ENCODE data around the gene GABRG3. TPM values are rescaled to one million over a fixed set of nuclear protein-coding genes. Genes with fewer than 3 reads are reported as not detected.
"Not testable (repeated sequence)": the region's sequence is repeated elsewhere in the genome, so short reads cannot be mapped to it uniquely, and the experiment has no call there.

Gene GABRG3
- total RNA-seq, 2 experiments from 2014 or later, result not detected

- Mint-ChIP-seq H3K4me3 (no peak overlapping the region), H3K36me3 (ENCODE audit: low read depth) (no peaks in the 10 kb centered on the region), H3K4me1 (ENCODE audit: low read depth) (no peaks in the 10 kb centered on the region), H3K27me3 (no peaks in the 10 kb centered on the region), H3K27ac (no peak overlapping the region), H3K9me3 (no peaks in the 10 kb centered on the region)
- intact Hi-C loops (cut with micrococcal nuclease), result no loop called here
- DNase-seq, result no peak
- no peak for TF ChIP-seq CTCF (IDR thresholded peaks at IDR 0.05)
- no peak for ATAC-seq
- ChIA-PET POLR2A (no interaction called here), CTCF (no interaction called here)
Measured at GRCh38 chr15:26981492-26981891, 10.5 kb downstream of the GABRG3 start.

GRCh38 chr15:26983822-26984221 is 12.8 kb downstream of the GABRG3 start:
- Mint-ChIP-seq H3K4me1 (ENCODE audit: low read depth) (no peaks in the 10 kb centered on the region), H3K27me3 (no peaks in the 10 kb centered on the region), H3K27ac (no peak overlapping the region), H3K36me3 (ENCODE audit: low read depth) (no peaks in the 10 kb centered on the region), H3K4me3 (no peak overlapping the region), H3K9me3 (no peaks in the 10 kb centered on the region)
- ChIA-PET CTCF (interaction anchor here (1.2 kb wide), 1 partner anchor 33 kb away, joined by 3 read pairs; no protein-coding TSS in a partner anchor), POLR2A (no interaction called here)
- intact Hi-C loops (cut with micrococcal nuclease), result no loop called here
- ATAC-seq (no peak), DNase-seq (peak; percentile 4)
- TF ChIP-seq CTCF (IDR thresholded peaks at IDR 0.05), result no peak

- Mint-ChIP-seq H3K9me3 (no peaks in the 10 kb centered on the region), H3K27me3 (no peaks in the 10 kb centered on the region), H3K27ac (no peak overlapping the region), H3K36me3 (ENCODE audit: low read depth) (no peaks in the 10 kb centered on the region), H3K4me1 (ENCODE audit: low read depth) (no peaks in the 10 kb centered on the region), H3K4me3 (no peak overlapping the region)
- DNase-seq (no peak), ATAC-seq (no peak)
- intact Hi-C loops (cut with micrococcal nuclease), result no loop called here
- POLR2A ChIA-PET, result no interaction called here
- CTCF ChIA-PET, result no interaction called here
- TF ChIP-seq CTCF (IDR thresholded peaks at IDR 0.05), result no peak
Measured at GRCh38 chr15:26985050-26985449, 14.1 kb downstream of the GABRG3 start.

- no peaks in the 10 kb centered on the region for H3K27me3 Mint-ChIP-seq
- H3K9me3 Mint-ChIP-seq, result peaks cover 7% of the 10 kb centered on the region
- TF ChIP-seq CTCF (IDR thresholded peaks at IDR 0.05), result no peak
- H3K27ac Mint-ChIP-seq, result no peak overlapping the region
- H3K4me1 Mint-ChIP-seq (ENCODE audit: low read depth), result no peaks in the 10 kb centered on the region
- intact Hi-C loops (cut with micrococcal nuclease), result no loop called here
- ChIA-PET CTCF (no interaction called here), POLR2A (no interaction called here)
- H3K36me3 Mint-ChIP-seq (ENCODE audit: low read depth), result no peaks in the 10 kb centered on the region
- DNase-seq, result no peak
- no peak for ATAC-seq
- H3K4me3 Mint-ChIP-seq, result no peak overlapping the region
Measured at GRCh38 chr15:26996250-26996649, 25.3 kb downstream of the GABRG3 start.

- H3K27me3 Mint-ChIP-seq; H3K9me3 Mint-ChIP-seq; H3K4me1 Mint-ChIP-seq (ENCODE audit: low read depth); POLR2A ChIA-PET; H3K27ac Mint-ChIP-seq; ATAC-seq; CTCF ChIA-PET; H3K36me3 Mint-ChIP-seq (ENCODE audit: low read depth); H3K4me3 Mint-ChIP-seq; DNase-seq; intact Hi-C loops (cut with micrococcal nuclease): not testable (repeated sequence)
Measured at GRCh38 chr15:27003003-27003402, 32.0 kb downstream of the GABRG3 start.

- H3K4me3 Mint-ChIP-seq; POLR2A ChIA-PET; H3K27me3 Mint-ChIP-seq; H3K4me1 Mint-ChIP-seq (ENCODE audit: low read depth); H3K27ac Mint-ChIP-seq; H3K9me3 Mint-ChIP-seq; CTCF ChIA-PET; DNase-seq; intact Hi-C loops (cut with micrococcal nuclease); H3K36me3 Mint-ChIP-seq (ENCODE audit: low read depth); ATAC-seq: not testable (repeated sequence)
Measured at GRCh38 chr15:27004226-27004625, 33.2 kb downstream of the GABRG3 start.

Measured in activated CD8-positive, alpha-beta T cell treated with anti-CD3 and anti-CD28 coated beads for 36 hours (primary cell).